Stimulated activated CD4-positive, alpha-beta T cell treated with anti-CD3 and anti-CD28 coated beads, Interleukin-1b, Interleukin-23, amount 100 ng/mL, for 48 hours (primary cell): Measurements from ENCODE around the gene L3MBTL2.
"Not testable (repeated sequence)": the region's sequence is repeated elsewhere in the genome, so short reads cannot be mapped to it uniquely, and the experiment has no call there.

Experiments used
- DNase-seq: peaks from one replicate; pipeline ENCODE4 v3.0.0-alpha.2; 2020

L3MBTL2 gene

DNA sequence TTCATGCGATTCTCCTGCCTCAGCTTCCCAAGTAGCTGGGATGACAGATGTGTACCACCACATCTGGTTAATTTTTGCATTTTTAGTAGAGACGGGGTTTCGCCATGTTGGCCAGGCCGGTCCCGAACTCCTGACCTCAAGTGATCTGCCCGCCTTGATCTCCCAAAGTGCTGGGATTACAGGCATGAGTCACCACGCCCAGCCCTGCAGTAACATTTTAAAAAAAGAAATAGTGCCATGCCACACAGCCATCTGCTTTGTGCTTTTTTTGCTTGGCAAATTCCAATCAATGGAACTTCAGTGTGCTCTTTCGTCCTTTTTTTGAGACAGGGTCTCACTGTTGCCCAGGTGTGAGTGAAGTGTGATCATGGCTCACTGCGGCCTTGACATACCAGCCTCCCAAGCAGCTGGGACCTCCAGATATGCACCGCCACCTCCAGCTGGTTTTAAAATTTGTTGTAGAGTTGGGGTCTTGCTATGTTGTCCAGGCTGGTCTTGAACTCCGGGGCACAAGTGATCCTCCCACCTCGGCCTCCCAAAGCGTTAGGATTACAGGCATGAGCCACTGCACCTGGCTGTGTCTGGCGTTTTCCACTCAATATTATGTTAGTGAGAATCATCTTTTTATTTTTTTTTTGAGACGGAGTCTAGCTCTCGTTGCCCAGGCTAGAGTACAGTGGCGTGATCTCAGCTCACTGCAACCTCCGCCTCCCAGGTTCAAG lies 37.4 kb downstream of the L3MBTL2 start:
- no peak for DNase-seq

DNA sequence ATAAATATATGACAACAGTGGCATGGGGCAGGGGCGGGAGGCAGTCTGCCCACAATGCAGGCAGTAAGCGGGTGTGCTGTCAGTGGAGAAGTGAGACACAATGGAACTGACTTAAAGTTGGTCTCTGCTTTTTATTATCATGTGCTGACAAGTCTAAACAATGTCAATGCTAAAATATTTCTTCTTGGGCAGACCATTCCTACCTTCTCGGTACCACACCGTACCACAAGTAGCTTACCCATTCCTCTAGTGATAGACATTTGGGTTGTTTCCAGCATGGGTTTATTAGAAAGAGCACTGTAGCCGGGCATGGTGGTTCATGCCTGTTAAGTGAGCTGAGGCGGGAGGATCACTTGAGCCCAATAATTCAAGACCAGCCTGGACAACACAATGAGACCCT lies 38.2 kb downstream of the L3MBTL2 start:
- DNase-seq: no peak

DNA sequence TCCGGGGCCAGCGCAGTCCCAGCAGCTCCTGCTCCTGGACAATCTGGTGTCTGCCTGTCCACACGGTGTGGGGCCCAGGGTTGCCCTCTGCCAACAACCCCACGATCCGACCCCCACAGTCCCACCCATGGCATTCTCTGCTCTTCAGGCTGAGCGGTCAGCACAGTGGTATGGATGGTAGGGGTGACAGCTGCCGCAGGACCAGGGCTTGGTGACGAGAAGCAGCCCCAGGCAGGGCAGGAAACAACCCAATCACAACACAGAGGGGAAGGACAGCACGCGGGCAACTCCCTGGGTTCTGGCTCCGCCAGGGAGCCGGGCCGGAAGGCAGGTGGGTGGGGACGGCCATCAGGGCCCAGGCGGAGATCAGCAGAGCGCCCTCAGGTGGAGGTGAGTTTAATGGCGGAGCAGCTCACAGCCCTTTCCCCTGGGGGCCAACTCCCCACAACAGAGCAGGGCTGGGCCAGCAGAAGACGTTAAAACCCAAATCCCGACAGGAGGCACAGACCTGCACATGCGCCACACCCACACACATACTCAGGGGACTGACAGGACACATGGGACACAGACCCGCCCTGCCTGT lies 40.9 kb downstream of the L3MBTL2 start:
- DNase-seq: no peak

DNA sequence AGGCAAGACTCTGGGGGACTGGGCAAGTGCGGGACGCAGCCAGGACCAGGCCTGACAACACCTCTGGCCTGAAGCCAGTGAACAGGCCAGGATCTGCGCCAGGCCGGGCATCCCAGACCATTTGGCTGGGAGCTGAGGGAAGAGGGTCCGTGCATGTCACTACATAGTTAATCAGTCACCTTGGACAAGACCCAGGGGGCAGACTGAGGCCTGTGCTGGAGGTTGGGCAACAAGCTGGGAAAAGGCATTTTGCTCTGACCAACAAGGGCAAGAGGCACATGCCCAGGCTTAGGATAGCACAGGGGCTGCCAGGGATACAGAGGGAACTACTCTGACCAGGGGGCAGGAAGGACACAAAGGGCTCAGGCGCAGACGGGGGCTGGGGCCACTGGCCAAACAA lies 42.6 kb downstream of the L3MBTL2 start:
- DNase-seq: no peak

DNA sequence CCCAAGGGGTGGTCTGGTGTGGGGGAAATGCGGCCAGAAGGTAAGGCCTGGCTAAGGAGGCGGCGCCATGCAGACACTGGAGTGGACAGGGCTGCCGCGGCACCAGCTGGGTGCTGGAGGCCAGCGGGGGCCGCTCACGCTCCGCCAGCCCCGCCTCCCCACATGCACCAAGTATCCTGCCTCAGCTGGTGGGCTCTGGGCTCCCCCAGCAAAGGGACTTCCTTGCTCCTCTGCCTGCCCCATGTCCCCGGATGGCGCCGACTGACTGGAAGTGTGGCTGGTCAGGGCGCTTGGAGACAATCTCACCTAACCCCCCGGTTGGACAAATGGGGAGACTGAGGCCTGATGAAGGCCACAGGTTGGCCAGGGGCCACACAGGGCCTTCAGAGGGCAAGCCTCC lies 43.2 kb downstream of the L3MBTL2 start:
- no peak for DNase-seq

DNA sequence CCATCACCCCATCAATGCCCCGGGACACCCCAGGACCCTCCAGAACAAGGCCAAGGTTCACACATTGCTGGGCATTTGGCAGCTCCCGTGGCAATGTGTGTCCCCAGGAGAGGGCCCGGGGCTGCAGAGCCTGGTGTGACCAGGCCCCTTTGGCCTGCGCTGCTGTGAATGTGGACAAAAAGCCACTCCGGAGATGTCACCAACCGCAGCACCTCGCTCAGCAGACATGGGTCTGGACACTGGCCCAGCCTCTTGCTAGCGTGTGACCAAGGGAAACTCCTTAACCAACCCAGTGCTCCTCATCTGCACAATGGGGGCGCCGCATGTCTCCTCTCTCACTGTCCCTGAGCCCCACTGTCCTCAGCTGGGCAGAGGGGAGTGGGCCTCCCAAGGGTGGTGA lies 43.6 kb downstream of the L3MBTL2 start:
- DNase-seq: no peak

DNA sequence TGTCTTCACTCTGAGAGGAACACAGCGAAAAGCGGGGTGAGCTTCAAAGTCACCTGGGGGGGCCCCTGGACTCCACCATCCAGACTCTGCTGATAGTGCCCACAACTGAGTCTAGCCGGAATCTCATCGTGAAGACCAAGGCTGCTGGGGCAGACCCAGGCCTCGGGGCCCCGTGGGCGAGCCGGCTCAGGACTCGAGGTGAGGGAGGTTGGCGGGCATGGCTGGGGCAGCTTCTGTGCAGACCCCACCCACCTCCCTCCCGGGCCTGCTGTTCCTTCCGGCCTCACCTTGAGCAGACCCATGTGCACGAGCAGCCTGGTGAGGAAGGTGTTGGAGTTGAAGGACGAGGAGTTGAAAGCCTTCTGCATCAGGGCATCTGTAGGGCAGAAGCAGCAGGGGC lies 44.3 kb downstream of the L3MBTL2 start:
- DNase-seq: no peak

DNA sequence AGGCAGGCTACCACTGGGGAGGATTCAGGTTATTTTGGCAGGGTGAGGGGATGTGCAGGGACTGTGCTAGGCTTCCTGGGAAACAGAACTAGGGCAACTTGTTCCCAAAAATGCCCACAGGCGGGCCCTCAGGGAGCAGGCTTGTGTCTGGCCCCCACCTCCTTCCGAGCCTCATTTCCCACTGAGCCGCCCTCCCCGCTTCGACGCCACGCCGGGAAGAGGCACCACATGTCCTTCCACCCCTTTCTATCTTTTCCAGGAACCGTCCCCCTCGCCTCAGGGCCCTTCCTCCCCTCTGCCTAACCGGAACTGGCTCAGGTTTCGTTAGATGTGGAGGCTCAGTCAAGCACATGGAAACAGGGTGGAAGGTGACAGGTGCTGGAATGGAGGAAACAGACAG lies 45.0 kb downstream of the L3MBTL2 start:
- DNase-seq: no peak

DNA sequence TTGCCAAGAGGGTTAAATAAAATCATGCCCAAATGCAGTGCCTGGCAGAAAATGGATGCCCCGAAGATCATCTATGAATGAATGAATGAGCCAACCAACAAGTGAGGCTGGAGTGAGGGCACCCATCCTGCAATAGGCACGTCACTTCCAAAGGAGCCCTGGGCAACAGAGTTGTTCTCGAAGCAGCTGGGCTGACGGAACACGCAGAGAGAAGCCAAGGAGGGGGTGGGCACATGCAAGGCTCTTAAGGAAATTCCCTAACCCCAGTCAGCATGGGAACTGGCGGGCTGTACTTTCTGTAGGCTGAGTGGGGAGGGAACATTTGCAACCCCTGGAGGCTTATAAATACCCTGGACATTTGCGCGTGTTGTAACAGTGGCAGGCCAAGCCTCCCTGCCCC lies 47.3 kb downstream of the L3MBTL2 start:
- DNase-seq: no peak

DNA sequence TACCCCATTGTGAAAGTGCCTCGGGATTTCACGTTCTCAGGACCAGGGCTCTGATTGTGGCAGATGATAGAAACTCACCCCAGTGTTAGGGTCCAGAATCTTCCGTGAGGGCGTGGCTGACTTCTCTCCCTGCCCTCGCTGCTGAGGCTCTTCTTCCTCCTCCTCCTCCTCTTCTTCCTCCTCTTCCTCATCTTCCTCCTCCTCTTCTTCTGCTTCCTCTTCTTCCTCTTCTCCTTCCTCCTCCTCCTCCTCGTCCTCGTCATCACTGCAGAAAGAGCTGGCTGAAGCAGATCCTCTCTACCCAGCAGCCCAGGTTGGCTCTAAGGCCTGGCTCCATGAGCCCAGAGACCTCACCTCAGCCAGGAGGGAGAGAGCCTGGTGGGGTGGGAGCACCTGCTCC lies 49.1 kb downstream of the L3MBTL2 start:
- DNase-seq: no peak

DNA sequence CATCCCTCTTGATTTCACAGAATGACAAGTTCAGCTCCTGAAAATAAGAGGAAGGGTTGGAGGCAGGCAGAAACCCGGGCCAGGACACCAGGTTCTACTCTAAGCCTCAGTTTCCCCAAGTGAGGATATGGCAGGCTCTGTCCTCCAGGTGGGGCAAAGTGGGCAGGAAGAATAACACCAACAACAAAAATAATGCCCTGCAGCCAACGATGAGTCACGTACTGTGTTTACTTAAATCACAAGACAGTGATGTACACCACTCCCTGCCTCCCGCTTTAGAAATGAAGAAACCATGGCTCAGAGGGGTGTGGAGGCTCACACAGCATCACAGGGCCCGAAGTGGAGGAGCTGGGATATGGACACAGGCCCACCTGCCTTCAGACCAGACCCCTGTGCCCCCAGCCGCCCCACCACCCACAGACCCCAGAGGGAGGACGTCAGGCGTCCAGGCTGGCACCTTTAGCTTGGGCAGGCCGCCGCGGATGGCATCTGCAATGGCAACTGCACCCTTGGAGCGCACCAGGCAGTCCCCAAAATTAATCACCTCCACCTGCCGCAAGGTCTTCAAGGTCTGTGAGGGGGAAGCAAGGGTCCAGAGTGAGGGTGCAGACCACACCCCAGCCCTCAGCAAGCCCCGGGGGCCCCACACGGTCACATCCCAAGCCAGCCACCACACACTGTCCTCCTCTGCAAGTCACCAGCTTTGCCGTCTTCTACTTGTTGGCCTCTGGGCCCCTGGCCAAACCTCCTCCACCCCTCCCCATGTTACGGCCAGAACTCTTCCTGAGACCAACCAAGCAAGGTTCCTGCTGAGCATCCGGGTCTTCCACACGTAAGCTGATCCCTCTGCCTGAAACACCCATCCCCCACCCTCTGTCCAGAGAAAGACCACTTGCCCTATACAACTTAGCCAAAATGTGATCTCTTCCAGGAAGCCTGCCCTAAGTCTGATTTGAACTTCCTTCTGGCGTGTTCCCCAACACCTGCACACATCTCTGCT lies 51.4 kb downstream of the L3MBTL2 start:
- no peak for DNase-seq

DNA sequence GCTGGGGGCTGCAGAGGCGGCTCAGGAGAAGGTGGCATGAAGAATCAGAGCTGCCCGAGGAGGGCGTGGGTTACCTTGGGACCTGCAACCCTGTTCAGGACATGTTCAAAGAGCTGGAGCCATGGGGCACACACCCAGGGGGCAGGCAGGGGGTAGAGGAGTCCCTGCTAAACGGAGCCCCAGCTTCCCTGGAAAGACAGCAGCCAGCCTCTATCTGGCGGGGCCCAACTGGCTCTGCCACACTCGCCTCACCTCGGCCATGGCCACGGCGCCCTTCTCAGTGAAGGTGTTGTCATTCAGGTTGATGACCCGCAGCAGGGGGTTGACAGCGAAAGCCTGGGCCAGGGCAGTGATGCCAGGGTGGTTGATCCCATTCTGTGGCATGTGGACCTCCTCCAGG lies 52.6 kb downstream of the L3MBTL2 start:
- no peak for DNase-seq

DNA sequence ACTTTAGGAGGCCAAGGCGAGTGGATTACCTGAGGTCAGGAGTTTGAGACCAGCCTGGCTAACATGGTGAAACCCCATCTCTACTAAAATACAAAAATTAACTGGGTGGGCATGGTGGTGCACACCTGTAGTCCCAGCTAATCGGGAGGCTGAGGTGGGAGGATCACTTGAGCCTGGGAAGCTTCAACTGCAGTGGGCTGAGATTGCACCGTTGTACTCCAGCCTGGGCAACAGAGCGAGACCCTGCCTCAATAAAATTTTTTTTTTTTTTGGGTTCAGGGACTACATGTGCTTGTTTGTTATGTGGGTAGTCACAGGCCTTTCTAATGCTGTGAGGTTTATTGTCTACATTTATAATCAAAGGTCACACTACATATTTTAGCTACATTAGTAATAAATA lies 54.6 kb downstream of the L3MBTL2 start:
- not testable (repeated sequence) for DNase-seq

DNA sequence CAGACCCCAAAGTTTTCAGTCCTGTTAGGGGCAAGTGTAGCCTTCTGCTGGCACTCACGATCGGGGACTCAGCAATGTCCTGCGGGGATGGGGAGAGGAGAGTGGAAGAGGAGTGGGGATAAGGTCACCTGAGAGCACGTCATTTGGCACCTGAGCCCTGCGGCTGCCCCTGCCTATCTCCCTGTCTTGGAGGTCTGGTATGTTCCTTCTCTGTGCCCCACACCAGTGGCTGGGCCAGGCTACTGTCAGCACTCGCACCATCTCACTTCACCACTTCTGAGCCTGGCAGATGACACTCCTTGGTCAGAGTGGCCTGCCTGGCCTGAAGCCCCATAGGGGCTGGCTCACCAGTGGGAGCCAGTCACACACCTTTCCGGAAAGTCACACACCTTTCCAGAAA lies 55.8 kb downstream of the L3MBTL2 start:
- DNase-seq: no peak

DNA sequence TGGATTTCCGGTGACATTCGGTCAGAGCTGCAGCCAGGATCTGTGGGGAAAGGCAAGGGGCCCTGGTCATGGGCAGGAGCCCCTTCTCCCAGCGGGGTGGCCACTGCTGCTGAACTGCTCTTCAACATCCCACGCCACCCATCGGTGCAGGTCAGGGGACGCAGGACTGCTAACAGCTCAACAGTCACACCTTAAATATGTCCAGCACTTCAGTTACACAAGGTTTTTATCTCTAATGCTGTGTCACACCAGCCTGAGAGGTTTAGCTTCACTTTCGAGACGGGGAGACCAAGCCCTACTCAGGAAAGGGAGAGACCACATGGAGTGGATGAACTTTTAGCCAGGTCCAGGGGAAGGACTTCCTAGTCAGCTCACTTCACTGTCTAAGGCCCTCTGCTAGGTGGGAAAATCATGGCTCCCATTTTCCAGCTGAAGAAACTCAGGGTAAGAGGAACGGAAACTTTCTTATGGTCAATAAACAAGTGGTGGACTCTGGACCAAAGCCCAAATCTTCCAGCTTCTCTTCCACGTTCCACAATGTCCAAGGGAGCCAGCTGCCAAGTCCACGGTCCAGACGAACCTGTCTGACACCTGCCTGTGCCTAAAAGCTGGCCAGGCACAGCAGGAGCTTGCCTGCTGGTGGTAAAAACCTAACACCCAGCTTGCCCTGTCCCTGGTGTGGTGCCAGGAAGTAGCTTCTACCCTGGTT lies 56.6 kb downstream of the L3MBTL2 start:
- no peak for DNase-seq

DNA sequence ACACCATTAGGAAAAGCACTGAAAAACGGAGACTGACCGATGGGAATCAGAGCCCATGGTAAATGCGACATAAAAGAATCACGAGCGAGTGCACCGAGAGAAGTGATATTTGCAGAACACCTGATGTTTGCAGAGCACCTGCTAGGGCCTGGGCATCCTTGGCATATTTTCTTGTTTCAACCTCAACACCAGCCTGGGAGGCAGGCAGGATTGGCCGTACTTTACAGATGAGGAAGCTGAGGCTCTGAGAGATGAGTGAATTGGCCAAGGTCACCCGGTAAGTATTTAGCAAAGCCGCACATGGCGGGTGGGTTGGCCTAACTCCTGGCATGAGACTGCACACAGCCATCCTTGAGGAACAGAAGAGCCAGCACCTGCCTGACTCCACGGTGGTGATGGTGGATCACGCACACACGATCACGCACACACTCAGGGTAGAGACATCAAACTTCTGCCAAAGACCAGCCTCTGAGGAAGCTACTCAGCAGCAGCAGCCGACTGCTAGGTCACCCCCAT lies 57.2 kb downstream of the L3MBTL2 start:
- DNase-seq: no peak

DNA sequence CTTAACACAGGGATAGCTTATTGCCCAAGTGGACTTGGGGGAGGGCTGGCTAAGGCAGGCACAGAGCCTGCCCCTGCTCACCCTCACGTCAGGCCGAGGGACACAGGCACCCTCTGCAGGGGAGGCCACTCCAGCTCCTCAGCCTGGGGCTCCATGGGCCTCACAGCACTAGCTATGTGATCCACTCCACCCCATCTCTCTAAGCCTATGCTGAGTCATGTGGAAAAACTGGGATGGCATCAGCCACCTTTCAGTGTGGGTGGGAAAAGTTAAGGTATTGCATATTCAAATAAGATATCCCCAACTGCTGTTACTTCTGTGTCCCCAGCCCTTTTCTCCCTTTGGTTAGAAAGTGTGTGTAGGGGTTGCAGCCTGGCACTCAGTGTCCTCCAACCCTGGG lies 58.6 kb downstream of the L3MBTL2 start:
- DNase-seq: no peak

DNA sequence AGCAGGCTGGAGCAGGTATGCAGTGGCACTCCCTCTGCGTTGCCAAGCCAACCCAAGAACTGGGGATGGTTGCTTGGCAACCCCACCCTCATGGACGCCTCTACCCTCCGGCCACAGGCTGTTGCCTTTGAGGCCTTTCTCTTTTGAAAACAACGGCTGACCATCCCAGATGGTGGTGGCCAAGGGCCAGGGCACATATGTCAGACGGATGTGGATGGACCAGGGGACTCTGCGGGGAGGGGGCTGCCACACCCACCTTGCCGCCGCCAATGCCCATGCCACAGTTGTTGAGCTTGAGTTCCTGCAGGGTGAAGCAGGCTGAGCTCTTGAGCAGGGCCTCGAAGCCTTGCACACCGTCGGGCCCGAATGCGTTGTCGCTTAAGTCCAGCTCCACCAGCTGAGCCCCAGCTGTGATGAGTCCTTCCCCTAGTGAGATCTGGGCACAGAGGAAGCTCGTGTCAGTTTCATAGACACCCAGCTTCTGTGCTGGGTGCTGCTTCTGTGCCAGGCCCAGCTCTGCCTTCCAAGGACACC lies 59.4 kb downstream of the L3MBTL2 start:
- no peak for DNase-seq

DNA sequence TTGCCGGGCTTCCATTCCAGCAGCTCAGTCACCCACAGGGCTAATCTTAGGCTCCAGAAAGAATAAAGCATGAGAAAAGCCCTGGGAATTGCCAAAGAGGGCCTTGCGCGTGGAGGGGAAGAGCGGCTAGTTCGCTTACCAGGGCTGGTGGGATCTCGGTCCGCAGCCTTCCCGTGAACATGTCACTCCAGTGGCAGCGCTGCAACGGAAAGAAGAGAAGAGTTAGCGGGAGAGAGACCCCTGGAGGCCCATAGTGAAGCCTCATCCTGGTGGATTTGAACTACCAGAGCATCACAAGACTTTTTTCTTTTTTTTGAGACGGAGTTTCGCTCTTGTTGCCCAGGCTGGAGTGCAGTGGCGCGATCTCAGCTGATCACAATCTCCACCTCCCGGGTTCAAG lies 62.8 kb downstream of the L3MBTL2 start:
- no peak for DNase-seq

DNA sequence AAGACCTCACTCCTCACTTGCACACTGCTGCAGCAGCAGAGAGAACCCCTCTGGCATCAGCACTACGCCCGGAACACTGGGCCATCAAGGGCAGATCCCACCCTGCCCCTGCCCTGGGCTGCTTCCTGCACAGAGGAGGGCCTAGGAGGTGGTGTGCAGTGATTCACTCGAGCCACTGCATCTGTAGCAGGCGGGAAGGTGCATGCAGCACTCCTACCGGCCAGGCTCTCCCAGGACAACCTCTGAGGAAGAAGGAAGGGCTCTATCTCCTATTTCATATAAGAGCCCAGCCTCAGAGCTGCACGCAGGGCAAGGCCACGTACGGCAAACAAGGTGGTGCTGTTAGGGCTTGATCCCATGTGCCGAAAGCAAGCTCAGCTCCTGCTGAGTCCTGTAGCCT lies 66.7 kb downstream of the L3MBTL2 start:
- no peak for DNase-seq

DNA sequence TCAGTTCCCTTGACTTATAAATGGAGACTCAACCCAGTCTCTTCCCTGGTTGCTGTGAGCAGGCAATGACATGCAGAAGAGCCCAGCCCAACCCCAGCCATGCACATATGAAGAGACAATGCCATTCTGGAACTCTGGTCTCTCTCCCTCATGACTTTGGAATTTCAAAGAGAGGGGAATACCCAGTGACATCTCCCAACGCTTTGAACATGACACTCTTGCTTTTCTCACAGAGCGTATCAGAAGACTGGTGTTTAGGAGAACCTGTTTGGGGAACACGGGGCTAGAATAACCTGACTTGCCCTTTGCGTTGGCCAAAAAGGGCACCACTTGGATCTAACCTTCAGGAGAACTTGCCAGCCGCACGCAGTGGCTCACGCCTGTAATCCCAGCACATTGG lies 68.0 kb downstream of the L3MBTL2 start:
- DNase-seq: no peak

DNA sequence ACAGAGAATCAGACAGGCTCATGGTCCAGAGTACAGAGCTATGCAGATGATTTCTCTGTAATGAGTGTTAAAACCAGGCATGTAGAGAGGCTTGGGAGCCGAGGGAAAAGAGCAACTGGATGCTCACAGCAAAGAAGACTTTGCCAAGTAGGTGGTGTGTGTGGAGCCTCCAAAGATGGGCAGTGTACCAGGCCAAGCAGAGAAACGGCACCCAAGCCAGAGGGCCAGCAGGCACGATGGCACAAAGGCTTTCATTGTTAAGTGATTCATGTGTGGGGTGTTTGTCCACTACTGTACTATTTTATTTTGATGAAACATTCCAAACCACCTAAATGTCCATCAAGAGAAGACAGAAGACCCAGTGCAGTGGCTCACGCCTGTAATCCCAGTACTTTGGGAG lies 69.7 kb downstream of the L3MBTL2 start:
- no peak for DNase-seq

DNA sequence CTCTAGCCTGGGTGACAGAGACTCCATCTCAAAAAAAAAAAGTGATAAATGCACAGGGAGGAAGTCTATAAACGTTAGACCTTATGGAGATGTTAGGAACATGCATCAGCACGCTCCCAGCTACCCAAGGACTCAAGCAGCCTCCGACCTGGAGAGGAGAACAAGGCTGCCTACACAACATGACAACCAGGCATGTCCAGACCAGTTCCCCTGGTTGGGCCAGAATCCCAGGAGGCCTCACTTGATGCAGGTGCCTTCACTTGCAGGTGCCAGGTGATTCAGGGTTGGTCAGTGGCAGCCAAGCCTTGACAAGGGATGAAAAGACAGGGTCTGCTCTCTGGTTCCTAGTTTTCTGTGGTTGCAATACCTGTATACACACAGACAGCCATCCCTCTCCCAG lies 75.0 kb downstream of the L3MBTL2 start:
- DNase-seq: no peak
